ENCODE data around the gene OR7G3.

OR7G3 gene

DNA sequence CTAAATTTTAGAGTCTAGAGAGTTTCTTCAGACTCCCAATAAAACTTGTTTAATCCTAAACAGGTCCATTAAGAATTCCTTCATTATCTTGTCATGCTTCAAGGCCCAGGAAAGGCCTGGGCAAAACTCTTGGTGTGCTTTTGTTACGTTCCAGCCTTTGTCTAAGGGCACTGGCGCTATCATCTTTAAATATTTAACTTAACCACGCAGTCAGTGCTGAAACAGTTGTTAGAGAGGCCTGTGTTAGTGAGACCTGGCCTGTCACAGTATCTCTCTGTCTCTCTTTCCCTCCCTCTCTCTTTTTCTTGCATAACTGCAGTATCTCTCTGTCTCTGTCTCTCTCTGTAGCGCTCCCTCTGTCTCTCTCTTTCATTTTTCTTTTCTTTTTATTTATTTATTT, 48.1 kb downstream of the OR7G3 start:
- Histone ChIP-seq H3K4me2 (ENCODE audit: low read length) (no peak overlapping the region), H3K27ac (ENCODE audit: low read depth, low read length) (no peak overlapping the region), H3K79me2 (ENCODE audit: control insufficient read depth, low read length) (no peaks in the 10 kb centered on the region), H3F3A (ENCODE audit: control insufficient read depth, insufficient read depth) (no peaks in the 10 kb centered on the region), H3K9me2 (replicated peaks; ENCODE audit: control insufficient read depth, low read length) (no peaks in the 10 kb centered on the region), H3K9me3 (ENCODE audit: control insufficient read depth, insufficient read depth, low read length) (no peaks in the 10 kb centered on the region), H3K4me3 (ENCODE audit: low read length) (no peak overlapping the region), H3K27me3 (ENCODE audit: control insufficient read depth, low read length) (no peaks in the 10 kb centered on the region), H4K20me1 (ENCODE audit: control insufficient read depth, insufficient read depth, low read depth, low read length) (no peaks in the 10 kb centered on the region), H3K36me3 (ENCODE audit: control insufficient read depth, low read length) (no peaks in the 10 kb centered on the region), H3K4me1 (ENCODE audit: control insufficient read depth, low read length) (no peaks in the 10 kb centered on the region)
- TF ChIP-seq, protein P1, sequence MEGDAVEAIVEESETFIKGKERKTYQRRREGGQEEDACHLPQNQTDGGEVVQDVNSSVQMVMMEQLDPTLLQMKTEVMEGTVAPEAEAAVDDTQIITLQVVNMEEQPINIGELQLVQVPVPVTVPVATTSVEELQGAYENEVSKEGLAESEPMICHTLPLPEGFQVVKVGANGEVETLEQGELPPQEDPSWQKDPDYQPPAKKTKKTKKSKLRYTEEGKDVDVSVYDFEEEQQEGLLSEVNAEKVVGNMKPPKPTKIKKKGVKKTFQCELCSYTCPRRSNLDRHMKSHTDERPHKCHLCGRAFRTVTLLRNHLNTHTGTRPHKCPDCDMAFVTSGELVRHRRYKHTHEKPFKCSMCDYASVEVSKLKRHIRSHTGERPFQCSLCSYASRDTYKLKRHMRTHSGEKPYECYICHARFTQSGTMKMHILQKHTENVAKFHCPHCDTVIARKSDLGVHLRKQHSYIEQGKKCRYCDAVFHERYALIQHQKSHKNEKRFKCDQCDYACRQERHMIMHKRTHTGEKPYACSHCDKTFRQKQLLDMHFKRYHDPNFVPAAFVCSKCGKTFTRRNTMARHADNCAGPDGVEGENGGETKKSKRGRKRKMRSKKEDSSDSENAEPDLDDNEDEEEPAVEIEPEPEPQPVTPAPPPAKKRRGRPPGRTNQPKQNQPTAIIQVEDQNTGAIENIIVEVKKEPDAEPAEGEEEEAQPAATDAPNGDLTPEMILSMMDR (IDR thresholded peaks at IDR 0.05; ENCODE audit: low read depth, low read length, poor library complexity, severe bottlenecking): no peak
- TF ChIP-seq EZH2phosphoT487 (IDR thresholded peaks at IDR 0.05; ENCODE audit: borderline replicate concordance, low read length): no peak

DNA sequence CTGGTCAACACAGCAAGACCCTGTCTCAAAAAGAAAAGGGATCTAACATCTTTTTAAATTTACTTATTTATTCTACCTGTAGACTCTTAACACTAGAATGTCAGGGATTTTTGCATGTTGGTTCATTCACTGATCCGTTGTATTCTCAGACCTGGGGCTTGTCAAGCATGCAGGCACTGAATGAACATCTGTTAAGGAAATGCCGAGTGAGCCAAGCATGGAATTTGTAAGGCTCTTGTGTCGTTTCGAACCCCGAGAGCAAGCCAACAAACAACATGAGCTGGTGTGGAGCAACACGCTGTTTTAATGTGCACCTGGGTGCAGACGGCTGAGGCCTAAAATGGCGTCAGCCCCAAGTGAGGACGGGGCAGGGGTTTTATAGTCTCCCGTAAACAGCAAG, 49.8 kb downstream of the OR7G3 start:
- no peak overlapping the region for H3K27ac ChIP-seq (ENCODE audit: low read depth, low read length)
- H3K4me2 ChIP-seq (ENCODE audit: low read length): no peak overlapping the region
- no peaks in the 10 kb centered on the region for H3K4me1 ChIP-seq (ENCODE audit: control insufficient read depth, low read length)
- no peaks in the 10 kb centered on the region for H3K27me3 ChIP-seq (ENCODE audit: control insufficient read depth, low read length)
- no peaks in the 10 kb centered on the region for H3K9me2 ChIP-seq (replicated peaks; ENCODE audit: control insufficient read depth, low read length)
- no peaks in the 10 kb centered on the region for H4K20me1 ChIP-seq (ENCODE audit: control insufficient read depth, insufficient read depth, low read depth, low read length)
- H3K4me3 ChIP-seq (ENCODE audit: low read length): no peak overlapping the region
- no peak for TF ChIP-seq EZH2phosphoT487 (IDR thresholded peaks at IDR 0.05; ENCODE audit: borderline replicate concordance, low read length)
- TF ChIP-seq, protein P1 (IDR thresholded peaks at IDR 0.05; ENCODE audit: low read depth, low read length, poor library complexity, severe bottlenecking): no peak
- no peaks in the 10 kb centered on the region for H3F3A ChIP-seq (ENCODE audit: control insufficient read depth, insufficient read depth)
- no peaks in the 10 kb centered on the region for H3K79me2 ChIP-seq (ENCODE audit: control insufficient read depth, low read length)
- H3K36me3 ChIP-seq (ENCODE audit: control insufficient read depth, low read length): no peaks in the 10 kb centered on the region
- no peaks in the 10 kb centered on the region for H3K9me3 ChIP-seq (ENCODE audit: control insufficient read depth, insufficient read depth, low read length)
